Measurements from ENCODE around the gene SNX32.

Gene SNX32

GRCh38 chr11:65855927-65856363 lies 22.2 kb downstream of the SNX32 start:
- no peak for TF ChIP-seq EZH2phosphoT487 (IDR thresholded peaks at IDR 0.05; ENCODE audit: borderline replicate concordance, low read length)
- no peak for TF ChIP-seq CTCF (IDR thresholded peaks at IDR 0.05; ENCODE audit: low read depth, low read length, poor library complexity, severe bottlenecking)
- peaks cover 41% of the 10 kb centered on the region for H3K79me2 ChIP-seq (ENCODE audit: control insufficient read depth, low read length)
- peaks cover 20% of the 10 kb centered on the region for H4K20me1 ChIP-seq (ENCODE audit: control insufficient read depth, insufficient read depth, low read depth, low read length)
- peak overlapping the region; percentile 88 for H3K4me3 ChIP-seq (ENCODE audit: low read length)
- H3K27ac ChIP-seq (ENCODE audit: low read depth, low read length) = no peak overlapping the region
- peaks cover 5% of the 10 kb centered on the region; the same call in 1 of the 2 replicates for H3K9me3 ChIP-seq (ENCODE audit: control insufficient read depth, insufficient read depth, low read length)
- H3K9me2 ChIP-seq (replicated peaks; ENCODE audit: control insufficient read depth, low read length) = no peaks in the 10 kb centered on the region
- H3K4me2 ChIP-seq (ENCODE audit: low read length) = peak overlapping the region; percentile 80
- H3K4me1 ChIP-seq (ENCODE audit: control insufficient read depth, low read length) = peaks cover 18% of the 10 kb centered on the region
- H3K36me3 ChIP-seq (ENCODE audit: control insufficient read depth, low read length) = peaks cover 68% of the 10 kb centered on the region
- no peaks in the 10 kb centered on the region for H3K27me3 ChIP-seq (ENCODE audit: control insufficient read depth, low read length)
- peaks cover 31% of the 10 kb centered on the region for H3F3A ChIP-seq (ENCODE audit: control insufficient read depth, insufficient read depth)

GRCh38 chr11:65856689-65857499 lies 23.1 kb downstream of the SNX32 start:
- Histone ChIP-seq H3K4me1 (ENCODE audit: control insufficient read depth, low read length) (peaks cover 25% of the 10 kb centered on the region), H3K4me2 (ENCODE audit: low read length) (peak overlapping the region; percentile 80), H3K36me3 (ENCODE audit: control insufficient read depth, low read length) (peaks cover 69% of the 10 kb centered on the region), H3K9me2 (replicated peaks; ENCODE audit: control insufficient read depth, low read length) (no peaks in the 10 kb centered on the region), H3K27ac (ENCODE audit: low read depth, low read length) (peak overlapping the region; percentile 83), H3K79me2 (ENCODE audit: control insufficient read depth, low read length) (peaks cover 50% of the 10 kb centered on the region), H3K27me3 (ENCODE audit: control insufficient read depth, low read length) (no peaks in the 10 kb centered on the region), H4K20me1 (ENCODE audit: control insufficient read depth, insufficient read depth, low read depth, low read length) (peaks cover 20% of the 10 kb centered on the region), H3F3A (ENCODE audit: control insufficient read depth, insufficient read depth) (peaks cover 26% of the 10 kb centered on the region), H3K4me3 (ENCODE audit: low read length) (peak overlapping the region; percentile 88), H3K9me3 (ENCODE audit: control insufficient read depth, insufficient read depth, low read length) (no peaks in the 10 kb centered on the region)
- TF ChIP-seq EZH2phosphoT487 (IDR thresholded peaks at IDR 0.05; ENCODE audit: borderline replicate concordance, low read length) (no peak), CTCF (IDR thresholded peaks at IDR 0.05; ENCODE audit: low read depth, low read length, poor library complexity, severe bottlenecking) (no peak)

DNA sequence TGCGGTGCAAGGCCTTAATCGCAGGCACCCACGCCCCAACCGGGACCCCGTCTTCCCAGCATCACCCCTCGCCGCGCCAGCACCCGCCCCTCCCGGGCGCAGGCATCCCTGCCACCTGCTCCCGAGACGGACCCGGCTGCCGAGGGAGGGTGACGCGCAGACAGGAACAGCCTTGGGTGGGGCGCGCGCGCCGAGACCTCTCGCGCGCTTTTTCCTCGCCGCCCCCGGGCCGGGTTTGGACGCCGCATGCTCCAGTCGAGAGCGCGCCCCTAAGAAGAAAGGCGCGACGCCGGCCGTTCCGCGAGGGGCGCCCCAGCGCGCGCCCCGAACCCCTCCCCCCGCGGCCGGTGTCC lies 23.7 kb downstream of the SNX32 start:
- Histone ChIP-seq H3K27me3 (ENCODE audit: control insufficient read depth, low read length) (no peaks in the 10 kb centered on the region), H3K4me3 (ENCODE audit: low read length) (peak overlapping the region; percentile 88), H3K4me1 (ENCODE audit: control insufficient read depth, low read length) (peaks cover 28% of the 10 kb centered on the region), H3K4me2 (ENCODE audit: low read length) (peak overlapping the region; percentile 80), H3F3A (ENCODE audit: control insufficient read depth, insufficient read depth) (peaks cover 26% of the 10 kb centered on the region), H3K27ac (ENCODE audit: low read depth, low read length) (peak overlapping the region; percentile 83), H4K20me1 (ENCODE audit: control insufficient read depth, insufficient read depth, low read depth, low read length) (peaks cover 20% of the 10 kb centered on the region), H3K36me3 (ENCODE audit: control insufficient read depth, low read length) (peaks cover 69% of the 10 kb centered on the region), H3K9me2 (replicated peaks; ENCODE audit: control insufficient read depth, low read length) (no peaks in the 10 kb centered on the region), H3K79me2 (ENCODE audit: control insufficient read depth, low read length) (peaks cover 56% of the 10 kb centered on the region), H3K9me3 (ENCODE audit: control insufficient read depth, insufficient read depth, low read length) (no peaks in the 10 kb centered on the region)
- TF ChIP-seq CTCF (IDR thresholded peaks at IDR 0.05; ENCODE audit: low read depth, low read length, poor library complexity, severe bottlenecking) = no peak
- no peak for TF ChIP-seq EZH2phosphoT487 (IDR thresholded peaks at IDR 0.05; ENCODE audit: borderline replicate concordance, low read length)
